IMR-90 (cell line): Measurements from ENCODE around the gene PARP3. TPM values are rescaled to one million over a fixed set of nuclear protein-coding genes. Genes with fewer than 3 reads are reported as not detected.

Experiments
- SMC3 ChIP-seq: fragments of 150-350 bp; IDR thresholded peaks from 2 replicates; pipeline ENCODE4 v1.6.1; 2016; ENCODE audit warnings: low read depth, mild to moderate bottlenecking, antibody characterized with exemption, low read length, moderate library complexity
- polyA plus RNA-seq, 3 experiments: library from polyadenylated mRNA; depleted of rRNA; stranded (reverse); fragments of >200 nt; gene quantifications; 2 replicates each; pipeline ENCODE4 v1.2.3, GENCODE V29; 2012; ENCODE audit warnings: low replicate concordance in 1 of 3
- total RNA-seq: library from RNA; depleted of rRNA; stranded (reverse); fragments of >200 nt; gene quantifications from 2 replicates; pipeline ENCODE4 v1.2.3, GENCODE V29; 2012
- TF ChIP-seq, protein P1 (sequence below): conservative IDR thresholded peaks from 2 replicates; pipeline ENCODE4 v1.5.1; 2012; ENCODE audit warnings: mild to moderate bottlenecking, low read depth, low read length, improper control_type of control experiment

Gene PARP3
- total and polyA plus RNA-seq, 2 of the 4 experiments (the other 2 are of a cell fraction): 16.3 to 22.0 TPM

DNA sequence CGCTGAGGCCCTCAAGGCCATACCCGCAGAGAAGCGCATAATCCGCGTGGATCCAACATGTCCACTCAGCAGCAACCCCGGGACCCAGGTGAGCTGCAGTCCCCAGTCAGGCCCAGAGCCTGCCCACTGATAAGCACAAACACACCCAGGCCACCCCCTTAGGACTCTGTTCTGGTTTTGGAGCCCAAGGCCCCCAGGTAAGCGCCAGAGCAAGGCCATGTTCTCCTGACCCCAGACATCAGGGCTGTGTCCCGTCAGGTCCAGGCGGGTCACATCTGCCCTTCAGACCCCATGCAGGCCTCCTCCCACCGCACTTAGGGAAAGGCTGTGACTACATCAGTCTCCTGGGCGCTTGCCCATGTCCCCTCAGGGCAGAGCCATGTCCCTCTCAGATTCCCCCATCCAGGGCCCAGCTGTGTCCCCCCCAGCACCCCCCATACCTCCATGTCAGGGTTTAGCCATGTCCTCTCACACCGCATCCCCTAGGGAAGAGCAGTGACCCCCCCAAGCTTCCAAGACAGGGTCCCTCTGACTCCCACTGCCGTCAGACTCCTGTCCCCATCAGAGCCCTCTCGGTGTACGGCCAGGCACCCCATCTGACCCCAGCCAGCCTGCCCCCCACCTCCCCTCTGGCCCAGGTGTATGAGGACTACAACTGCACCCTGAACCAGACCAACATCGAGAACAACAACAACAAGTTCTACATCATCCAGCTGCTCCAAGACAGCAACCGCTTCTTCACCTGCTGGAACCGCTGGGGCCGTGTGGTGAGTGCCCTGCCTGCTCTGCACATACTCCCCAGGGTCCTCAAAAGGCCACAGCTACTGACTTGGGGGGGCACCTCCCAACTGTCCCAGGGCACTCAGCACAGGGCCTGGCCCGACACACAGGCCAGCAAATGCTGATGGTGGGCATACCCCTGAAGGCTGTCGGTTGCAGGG is 1.6 kb downstream of the PARP3 start (continued):
- TF ChIP-seq, protein P1, sequence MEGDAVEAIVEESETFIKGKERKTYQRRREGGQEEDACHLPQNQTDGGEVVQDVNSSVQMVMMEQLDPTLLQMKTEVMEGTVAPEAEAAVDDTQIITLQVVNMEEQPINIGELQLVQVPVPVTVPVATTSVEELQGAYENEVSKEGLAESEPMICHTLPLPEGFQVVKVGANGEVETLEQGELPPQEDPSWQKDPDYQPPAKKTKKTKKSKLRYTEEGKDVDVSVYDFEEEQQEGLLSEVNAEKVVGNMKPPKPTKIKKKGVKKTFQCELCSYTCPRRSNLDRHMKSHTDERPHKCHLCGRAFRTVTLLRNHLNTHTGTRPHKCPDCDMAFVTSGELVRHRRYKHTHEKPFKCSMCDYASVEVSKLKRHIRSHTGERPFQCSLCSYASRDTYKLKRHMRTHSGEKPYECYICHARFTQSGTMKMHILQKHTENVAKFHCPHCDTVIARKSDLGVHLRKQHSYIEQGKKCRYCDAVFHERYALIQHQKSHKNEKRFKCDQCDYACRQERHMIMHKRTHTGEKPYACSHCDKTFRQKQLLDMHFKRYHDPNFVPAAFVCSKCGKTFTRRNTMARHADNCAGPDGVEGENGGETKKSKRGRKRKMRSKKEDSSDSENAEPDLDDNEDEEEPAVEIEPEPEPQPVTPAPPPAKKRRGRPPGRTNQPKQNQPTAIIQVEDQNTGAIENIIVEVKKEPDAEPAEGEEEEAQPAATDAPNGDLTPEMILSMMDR: no peak
- TF ChIP-seq SMC3: no peak
